SK-N-SH (cell line): ENCODE measurements around the gene GALNT14. TPM values are rescaled to one million over a fixed set of nuclear protein-coding genes. Genes with fewer than 3 reads are reported as not detected.

Source experiments
- CTCF ChIA-PET: fragments of 300-600, 350-600 bp; formaldehyde crosslinking; extraction: SDS; loops from one replicate; lab custom pipeline; 2021; lab: Yijun Ruan, JAX
- POLR2A ChIA-PET: fragments of 350-600 bp; sonication (Branson Sonifier 250); formaldehyde crosslinking; extraction: SDS; loops from one replicate; lab custom pipeline; 2020; ENCODE audit warnings: antibody characterized with exemption, inconsistent platforms; lab: Yijun Ruan, JAX
- DNase-seq: peaks from one replicate; pipeline ENCODE4 v3.0.0; 2012
- H2AFZ ChIP-seq: fragments of 200-600 bp; sonication (generic); 2 replicates; pipeline ENCODE4 v1.8.1; 2016; ENCODE audit warnings: antibody characterized with exemption, mild to moderate bottlenecking, low read depth
- H3F3A ChIP-seq: fragments of 200-600 bp; sonication (generic); replicated peaks from 2 replicates; pipeline ENCODE3; 2016; ENCODE audit warnings: antibody characterized with exemption, mild to moderate bottlenecking; ENCODE audit not compliant: insufficient read depth
- H3K27ac ChIP-seq, 2 experiments: fragments of 200-500 bp in 1 of 2; fragments of 200-600 bp in 1 of 2; sonication (Bioruptor generic) in 1 of 2; sonication (generic), shearing (Covaris generic) in 1 of 2; 2 replicates each; pipeline versions ENCODE4 v1.5.1 to v1.6.1; 2014 to 2016; ENCODE audit warnings: low read depth in 2 of 2, inconsistent platforms in 1 of 2, low read length in 1 of 2, mild to moderate bottlenecking in 1 of 2, mixed read lengths in 1 of 2
- H3K27me3 ChIP-seq: fragments of 200-600 bp; sonication (generic), shearing (Covaris generic); 2 replicates; pipeline ENCODE4 v1.6.1; 2016; ENCODE audit warnings: mixed run types; ENCODE audit not compliant: insufficient read depth
- H3K36me3 ChIP-seq, 2 experiments: fragments of 200-500 bp in 1 of 2; fragments of 200-600 bp in 1 of 2; sonication (Bioruptor generic) in 1 of 2; sonication (generic) in 1 of 2; replicated peaks in 1 of 2; 2 replicates each; pipeline versions ENCODE3 to v1.5.1; 2014 to 2016; ENCODE audit warnings: low read length in 1 of 2, mild to moderate bottlenecking in 1 of 2; ENCODE audit not compliant: insufficient read depth in 2 of 2, control insufficient read depth in 1 of 2
- H3K4me1 ChIP-seq, 2 experiments: fragments of 200-500 bp in 1 of 2; fragments of 200-600 bp in 1 of 2; sonication (Bioruptor generic) in 1 of 2; sonication (generic), shearing (Covaris generic) in 1 of 2; 2 replicates each; pipeline versions ENCODE4 v1.5.1 to v1.6.1; 2014 to 2016; ENCODE audit warnings: low read depth in 1 of 2, low read length in 1 of 2, mixed run types in 1 of 2; ENCODE audit not compliant: insufficient read depth in 2 of 2, control insufficient read depth in 1 of 2
- H3K4me2 ChIP-seq: fragments of 200-600 bp; sonication (generic), shearing (Covaris generic); 2 replicates; pipeline ENCODE4 v1.6.1; 2017; ENCODE audit warnings: mixed run types
- H3K4me3 ChIP-seq, 2 experiments: fragments of 200-500 bp in 1 of 2; fragments of 200-600 bp in 1 of 2; sonication (Bioruptor generic) in 1 of 2; sonication (generic), shearing (Covaris generic) in 1 of 2; 2 replicates each; pipeline versions ENCODE4 v1.5.1 to v1.8.1; 2014 to 2016; ENCODE audit warnings: low read depth in 2 of 2, inconsistent platforms in 1 of 2, low read length in 1 of 2, mild to moderate bottlenecking in 1 of 2, mixed read lengths in 1 of 2, moderate library complexity in 1 of 2
- H3K79me2 ChIP-seq: fragments of 200-600 bp; sonication (generic); 2 replicates; pipeline ENCODE4 v1.8.1; 2017; ENCODE audit warnings: mild to moderate bottlenecking; ENCODE audit not compliant: insufficient read depth
- H3K9ac ChIP-seq: fragments of 200-600 bp; sonication (generic); 2 replicates; pipeline ENCODE4 v1.6.1; 2017; ENCODE audit warnings: mixed run types
- H3K9me2 ChIP-seq: fragments of 200-600 bp; sonication (generic); 2 replicates; pipeline ENCODE4 v1.6.1; 2017; ENCODE audit warnings: mixed run types
- H3K9me3 ChIP-seq: fragments of 200-600 bp; sonication (generic); 2 replicates; pipeline ENCODE4 v1.6.1; 2017; ENCODE audit warnings: mixed run types, mild to moderate bottlenecking, moderate library complexity
- H4K20me1 ChIP-seq: fragments of 200-600 bp; sonication (generic); 2 replicates; pipeline ENCODE4 v1.6.1; 2017; ENCODE audit warnings: mild to moderate bottlenecking, mixed run types; ENCODE audit not compliant: insufficient read depth
- CHD2 ChIP-seq: fragments of 150-350 bp; IDR thresholded peaks from 2 replicates; pipeline ENCODE4 v1.6.1; 2018; ENCODE audit warnings: low read length; ENCODE audit not compliant: partially characterized antibody
- CTCF ChIP-seq: fragments of 200-600 bp; sonication (generic); IDR thresholded peaks from 2 replicates; pipeline ENCODE4 v1.6.1; 2017; ENCODE audit warnings: antibody characterized with exemption, mild to moderate bottlenecking, moderate library complexity
- FOSL2 ChIP-seq: IDR thresholded peaks from 2 replicates; pipeline ENCODE4 v1.4.0; 2012; ENCODE audit warnings: low read depth, mild to moderate bottlenecking, moderate library complexity, borderline replicate concordance
- FOXJ3 ChIP-seq: sonication (generic); formaldehyde crosslinking; IDR thresholded peaks from 2 replicates; pipeline ENCODE4 v1.5.1; 2020; ENCODE audit warnings: mild to moderate bottlenecking, missing genetic modification reagents
- GABPA ChIP-seq: IDR thresholded peaks from 2 replicates; pipeline ENCODE4 v1.4.0; 2012; ENCODE audit warnings: low read depth, mild to moderate bottlenecking
- MXI1 ChIP-seq: IDR thresholded peaks from 2 replicates; pipeline ENCODE4 v1.6.1; 2012; ENCODE audit warnings: mild to moderate bottlenecking, low read depth, low read length, improper control_type of control experiment
- NFIC ChIP-seq: IDR thresholded peaks from 2 replicates; pipeline ENCODE4 v1.4.0; 2012; ENCODE audit warnings: borderline replicate concordance
- POLR2AphosphoS5 ChIP-seq: IDR thresholded peaks from 2 replicates; pipeline ENCODE4 v1.6.1; 2012; ENCODE audit warnings: low read depth, low read length
- RAD21 ChIP-seq: IDR thresholded peaks from 2 replicates; pipeline ENCODE4 v1.6.1; 2012; ENCODE audit warnings: mild to moderate bottlenecking, low read length
- SMC3 ChIP-seq: IDR thresholded peaks from 2 replicates; pipeline ENCODE4 v1.6.1; 2012; ENCODE audit warnings: low read depth, low read length, improper control_type of control experiment
- WGBS: methylation state at CpG from one replicate; pipeline ENCODE4 v1.1.6; 2017; ENCODE audit warnings: low lambda C conversion rate; 5-methylcytosine and 5-hydroxymethylcytosine counted together
- polyA plus RNA-seq, 3 experiments: library from polyadenylated mRNA; depleted of rRNA; stranded (reverse); fragments of >200 nt; gene quantifications; 2 replicates each; pipeline ENCODE4 v1.2.3, GENCODE V29; 2012

GALNT14 gene
- polyA plus RNA-seq, 1 of the 3 experiments (the other 2 are of a cell fraction), result 1.6 TPM

- no peaks in the 10 kb centered on the region for H3K36me3 ChIP-seq
- 28% methylated on average over 3 of the region's 3 CpGs for WGBS
- no peaks in the 10 kb centered on the region for H3K9me2 ChIP-seq
- no peak for DNase-seq
- H3K4me2 ChIP-seq, result no peak overlapping the region
- peaks cover 0 to 67% of the 10 kb centered on the region in 2 experiments; a peak in 2 of 4 replicates for H3K4me1 ChIP-seq
- no peak overlapping the region for H2AFZ ChIP-seq
- no peak overlapping the region for H3K4me3 ChIP-seq
- CTCF ChIA-PET, result interaction anchor here (0.6 to 4.5 kb wide), 12 partner anchors 12 to 816 kb away, joined by 3 to 15 read pairs (median 4); no protein-coding TSS in a partner anchor
- TF ChIP-seq MXI1, result no peak
- H3K9ac ChIP-seq, result no peak overlapping the region
- POLR2A ChIA-PET, result no interaction called here
- H3F3A ChIP-seq, result no peaks in the 10 kb centered on the region
- no peaks in the 10 kb centered on the region for H3K9me3 ChIP-seq
- no peaks in the 10 kb centered on the region for H4K20me1 ChIP-seq
- H3K27ac ChIP-seq, result peak overlapping the region in 1 of 2 experiments; percentile 80; a peak in 2 of 4 replicates
- no peaks in the 10 kb centered on the region for H3K27me3 ChIP-seq
- no peaks in the 10 kb centered on the region for H3K79me2 ChIP-seq
These were observed 157.1 kb downstream of the GALNT14 start for GRCh38 chr2:30981096-30981495.

GRCh38 chr2:30979822-30980245, 158.4 kb downstream of the GALNT14 start:
- DNase-seq, result peak; percentile 55
- Histone ChIP-seq H3K9ac (no peak overlapping the region), H3K9me2 (no peaks in the 10 kb centered on the region), H3K9me3 (no peaks in the 10 kb centered on the region), H3K36me3 (no peaks in the 10 kb centered on the region), H3K79me2 (no peaks in the 10 kb centered on the region), H3K27ac (peak overlapping the region in 1 of 2 experiments; percentile 80; a peak in 2 of 4 replicates), H4K20me1 (no peaks in the 10 kb centered on the region), H2AFZ (no peak overlapping the region), H3K4me3 (no peak overlapping the region), H3K27me3 (no peaks in the 10 kb centered on the region), H3K4me1 (peaks cover 0 to 57% of the 10 kb centered on the region in 2 experiments; a peak in 2 of 4 replicates), H3K4me2 (no peak overlapping the region), H3F3A (no peaks in the 10 kb centered on the region)
- TF ChIP-seq CTCF, result peak; percentile 11; the same call in 1 of the 2 replicates
- TF ChIP-seq POLR2AphosphoS5, result no peak
- no peak for TF ChIP-seq CHD2
- TF ChIP-seq SMC3, result peak; percentile 31; the same call in 1 of the 2 replicates
- TF ChIP-seq FOXJ3 (CRISPR knock-in tag), result 0 out of 2 replicates have a peak, but pooled peaks have one; percentile 20
- TF ChIP-seq FOSL2, result 0 out of 2 replicates have a peak, but pooled peaks have one; percentile 2
- no peak for TF ChIP-seq GABPA
- TF ChIP-seq RAD21, result peak; percentile 48
- ChIA-PET POLR2A (no interaction called here), CTCF (interaction anchor here (0.7 to 4.5 kb wide), 21 partner anchors 16 to 815 kb away, joined by 3 to 16 read pairs (median 4); partner anchors contain the start of gene GALNT14)
- 43% methylated on average over 6 of the region's 6 CpGs for WGBS

- POLR2A ChIA-PET, result no interaction called here
- Histone ChIP-seq H3K4me1 (peaks cover 0 to 53% of the 10 kb centered on the region in 2 experiments; a peak in 2 of 4 replicates), H3K4me2 (no peak overlapping the region), H3K9me2 (no peaks in the 10 kb centered on the region), H3K9me3 (no peaks in the 10 kb centered on the region), H3K9ac (no peak overlapping the region), H2AFZ (no peak overlapping the region), H3K27ac (peak overlapping the region in 1 of 2 experiments; percentile 80; a peak in 1 of 4 replicates), H3K4me3 (no peak overlapping the region), H3K79me2 (no peaks in the 10 kb centered on the region), H3F3A (no peaks in the 10 kb centered on the region), H3K27me3 (no peaks in the 10 kb centered on the region), H4K20me1 (no peaks in the 10 kb centered on the region), H3K36me3 (no peaks in the 10 kb centered on the region)
- CTCF ChIA-PET, result interaction anchor here (0.6 to 4.5 kb wide), 18 partner anchors 9 to 771 kb away, joined by 3 to 16 read pairs (median 4); partner anchors contain the start of gene GALNT14
- no peak for DNase-seq
- TF ChIP-seq RAD21 (peak; percentile 36), NFIC (no peak)
- 73% methylated on average over 6 of the region's 6 CpGs for WGBS
These were observed 159.4 kb downstream of the GALNT14 start for GRCh38 chr2:30978854-30979253.
